GM10266 (cell line): ENCODE data around the gene PTPA.
"Not testable (repeated sequence)": the region's sequence is repeated elsewhere in the genome, so short reads cannot be mapped to it uniquely, and the experiment has no call there.

Experiments
- DNase-seq: peaks from one replicate; pipeline ENCODE4 v3.0.0; 2012; ENCODE audit errors: extremely low spot score
- CTCF ChIP-seq: IDR thresholded peaks from 2 replicates; pipeline ENCODE4 v1.5.1; 2012; ENCODE audit warnings: mild to moderate bottlenecking, low read depth; ENCODE audit not compliant: control insufficient read depth, insufficient read depth; ENCODE audit errors: missing control alignments

Gene PTPA

GRCh38 chr9:129161534-129161837 lies 50.3 kb downstream of the PTPA start:
- TF ChIP-seq CTCF, result no peak
- no peak for DNase-seq

GRCh38 chr9:129162497-129163197 lies 51.4 kb downstream of the PTPA start:
- no peak for DNase-seq
- TF ChIP-seq CTCF, result no peak

- not testable (repeated sequence) for DNase-seq
Measured at GRCh38 chr9:129163198-129163670, 52.0 kb downstream of the PTPA start.

- no peak for TF ChIP-seq CTCF
Measured at GRCh38 chr9:129163753-129164152, 52.5 kb downstream of the PTPA start.

GRCh38 chr9:129164246-129164930 lies 53.2 kb downstream of the PTPA start:
- TF ChIP-seq CTCF, result no peak
- DNase-seq, result no peak

More at GRCh38 chr9:129163753-129164152, 52.5 kb downstream of the PTPA start:
- DNase-seq, result no peak

GRCh38 chr9:129165198-129165597 lies 54.0 kb downstream of the PTPA start:
- TF ChIP-seq CTCF, result no peak
- no peak for DNase-seq

- no peak for TF ChIP-seq CTCF
- peak; percentile 42 for DNase-seq
Measured at GRCh38 chr9:129166623-129167557, 55.7 kb downstream of the PTPA start.
